Mesothelial cell of epicardium (in vitro differentiated cells): ENCODE results near the gene ITGAL. TPM values are rescaled to one million over a fixed set of nuclear protein-coding genes. Genes with fewer than 3 reads are reported as not detected.

ENCODE experiments used
- DNase-seq, 2 experiments: peaks; one replicate each; pipeline ENCODE4 v3.0.0; 2021; ENCODE audit warnings: low spot score in 2 of 2; ENCODE audit not compliant: unreplicated experiment in 2 of 2
- H3K27ac Mint-ChIP-seq: 2 replicates; pipeline ENCODE4 v1.8.0; 2021; ENCODE audit warnings: mixed read lengths
- H3K27me3 Mint-ChIP-seq: 2 replicates; pipeline ENCODE4 v1.8.0; 2021; ENCODE audit warnings: low read depth, mixed read lengths
- H3K36me3 Mint-ChIP-seq: 2 replicates; pipeline ENCODE4 v1.8.0; 2021; ENCODE audit warnings: mixed read lengths
- H3K4me1 Mint-ChIP-seq: 2 replicates; pipeline ENCODE4 v1.8.0; 2021; ENCODE audit warnings: mixed read lengths
- H3K4me3 Mint-ChIP-seq: 2 replicates; pipeline ENCODE4 v1.8.0; 2021; ENCODE audit warnings: mild to moderate bottlenecking, moderate library complexity, mixed read lengths
- H3K9me3 Mint-ChIP-seq: 2 replicates; pipeline ENCODE4 v1.8.0; 2021; ENCODE audit warnings: mixed read lengths
- total RNA-seq: library from RNA; stranded (reverse); gene quantifications from 3 replicates; pipeline ENCODE4 v1.2.1, GENCODE V29; 2021
- TF ChIP-seq, protein P1 (sequence below): fragments of 200-600 bp; sonication (generic); IDR thresholded peaks from one replicate; pipeline ENCODE4 v1.5.0; 2021; ENCODE audit warnings: antibody characterized with exemption; ENCODE audit not compliant: unreplicated experiment

Gene ITGAL
- total RNA-seq, 1 donor from 2014 or later = not detected

DNA sequence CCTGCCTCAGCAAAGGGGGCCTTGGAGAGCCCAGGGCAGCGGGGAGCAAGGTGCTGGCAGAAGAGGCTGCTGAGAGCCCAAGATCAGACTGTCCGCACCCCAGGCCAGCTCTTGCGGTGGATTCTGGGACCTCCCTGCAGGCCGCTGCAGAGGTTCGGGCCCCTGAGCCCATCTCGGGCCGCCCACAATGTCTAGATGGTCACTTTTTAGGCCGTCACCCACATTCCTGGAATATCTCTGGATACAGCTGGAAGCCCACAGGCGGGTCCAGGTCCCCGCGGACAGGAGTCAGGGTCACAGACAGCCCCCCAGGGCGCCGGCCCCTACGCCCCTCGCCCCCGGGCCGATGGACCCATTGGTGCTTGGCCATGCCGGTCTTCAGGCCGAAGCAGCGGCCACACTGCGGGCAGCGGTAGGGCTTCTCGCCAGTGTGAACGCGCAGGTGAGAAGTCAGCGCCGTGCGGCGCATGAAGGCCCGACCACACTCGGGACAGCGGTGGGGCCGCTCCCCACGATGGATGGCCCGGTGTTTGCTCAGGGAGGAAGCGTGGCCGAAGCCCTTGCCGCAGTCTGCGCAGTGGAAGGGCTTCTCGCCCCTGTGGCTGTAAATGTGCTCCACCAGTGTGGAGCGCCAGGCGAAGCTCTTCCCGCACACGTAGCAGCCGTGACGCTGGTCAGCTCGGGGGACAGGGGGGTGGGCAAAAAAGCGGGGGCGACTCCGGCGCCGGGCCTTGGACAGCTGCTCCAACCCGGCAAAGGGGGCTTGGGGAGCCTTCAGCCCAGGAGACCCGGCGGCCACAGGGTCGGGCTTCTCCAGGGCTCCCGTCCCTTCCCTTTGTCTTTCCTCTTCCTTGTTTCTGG lies 60.0 kb downstream of the ITGAL start:
- TF ChIP-seq, protein P1, sequence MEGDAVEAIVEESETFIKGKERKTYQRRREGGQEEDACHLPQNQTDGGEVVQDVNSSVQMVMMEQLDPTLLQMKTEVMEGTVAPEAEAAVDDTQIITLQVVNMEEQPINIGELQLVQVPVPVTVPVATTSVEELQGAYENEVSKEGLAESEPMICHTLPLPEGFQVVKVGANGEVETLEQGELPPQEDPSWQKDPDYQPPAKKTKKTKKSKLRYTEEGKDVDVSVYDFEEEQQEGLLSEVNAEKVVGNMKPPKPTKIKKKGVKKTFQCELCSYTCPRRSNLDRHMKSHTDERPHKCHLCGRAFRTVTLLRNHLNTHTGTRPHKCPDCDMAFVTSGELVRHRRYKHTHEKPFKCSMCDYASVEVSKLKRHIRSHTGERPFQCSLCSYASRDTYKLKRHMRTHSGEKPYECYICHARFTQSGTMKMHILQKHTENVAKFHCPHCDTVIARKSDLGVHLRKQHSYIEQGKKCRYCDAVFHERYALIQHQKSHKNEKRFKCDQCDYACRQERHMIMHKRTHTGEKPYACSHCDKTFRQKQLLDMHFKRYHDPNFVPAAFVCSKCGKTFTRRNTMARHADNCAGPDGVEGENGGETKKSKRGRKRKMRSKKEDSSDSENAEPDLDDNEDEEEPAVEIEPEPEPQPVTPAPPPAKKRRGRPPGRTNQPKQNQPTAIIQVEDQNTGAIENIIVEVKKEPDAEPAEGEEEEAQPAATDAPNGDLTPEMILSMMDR = no peak
- Mint-ChIP-seq H3K4me3 (peak overlapping the region; percentile 67), H3K36me3 (peaks cover 6% of the 10 kb centered on the region), H3K27ac (no peak overlapping the region), H3K27me3 (no peaks in the 10 kb centered on the region), H3K4me1 (peaks cover 45% of the 10 kb centered on the region), H3K9me3 (no peaks in the 10 kb centered on the region)
- no peak for DNase-seq

DNA sequence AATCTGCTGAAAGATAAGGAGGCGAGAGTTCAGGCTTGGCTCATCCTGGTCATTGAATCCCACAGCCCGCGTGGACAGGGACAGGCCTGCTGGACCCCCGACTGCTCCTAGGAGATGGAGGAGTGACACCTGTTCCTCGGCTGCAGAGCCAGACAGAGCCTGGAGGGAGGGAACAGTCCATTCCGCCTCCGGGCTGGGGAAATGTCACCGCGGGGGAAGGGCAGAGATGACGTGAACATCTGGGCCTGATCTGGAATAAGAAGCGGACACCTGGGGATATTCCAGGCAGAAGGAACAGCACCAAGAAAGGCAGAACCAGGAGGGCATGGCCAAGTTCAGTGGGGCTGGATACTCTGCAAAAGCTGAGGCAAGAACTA lies 60.6 kb downstream of the ITGAL start:
- TF ChIP-seq, protein P1 = no peak
- Mint-ChIP-seq H3K27ac (peak overlapping the region; percentile 86), H3K4me3 (peak overlapping the region; percentile 67), H3K36me3 (peaks cover 6% of the 10 kb centered on the region), H3K4me1 (peaks cover 42% of the 10 kb centered on the region), H3K9me3 (no peaks in the 10 kb centered on the region), H3K27me3 (no peaks in the 10 kb centered on the region)
- DNase-seq = no peak

- TF ChIP-seq, protein P1 = no peak
- no peaks in the 10 kb centered on the region for H3K27me3 Mint-ChIP-seq
- peak overlapping the region; percentile 93 for H3K4me3 Mint-ChIP-seq
- no peaks in the 10 kb centered on the region for H3K9me3 Mint-ChIP-seq
- peaks cover 6% of the 10 kb centered on the region for H3K36me3 Mint-ChIP-seq
- H3K27ac Mint-ChIP-seq = peak overlapping the region; percentile 84
- H3K4me1 Mint-ChIP-seq = peaks cover 35% of the 10 kb centered on the region
- DNase-seq = no peak
These were observed 61.3 kb downstream of the ITGAL start for GRCh38 chr16:30533748-30534367.

DNA sequence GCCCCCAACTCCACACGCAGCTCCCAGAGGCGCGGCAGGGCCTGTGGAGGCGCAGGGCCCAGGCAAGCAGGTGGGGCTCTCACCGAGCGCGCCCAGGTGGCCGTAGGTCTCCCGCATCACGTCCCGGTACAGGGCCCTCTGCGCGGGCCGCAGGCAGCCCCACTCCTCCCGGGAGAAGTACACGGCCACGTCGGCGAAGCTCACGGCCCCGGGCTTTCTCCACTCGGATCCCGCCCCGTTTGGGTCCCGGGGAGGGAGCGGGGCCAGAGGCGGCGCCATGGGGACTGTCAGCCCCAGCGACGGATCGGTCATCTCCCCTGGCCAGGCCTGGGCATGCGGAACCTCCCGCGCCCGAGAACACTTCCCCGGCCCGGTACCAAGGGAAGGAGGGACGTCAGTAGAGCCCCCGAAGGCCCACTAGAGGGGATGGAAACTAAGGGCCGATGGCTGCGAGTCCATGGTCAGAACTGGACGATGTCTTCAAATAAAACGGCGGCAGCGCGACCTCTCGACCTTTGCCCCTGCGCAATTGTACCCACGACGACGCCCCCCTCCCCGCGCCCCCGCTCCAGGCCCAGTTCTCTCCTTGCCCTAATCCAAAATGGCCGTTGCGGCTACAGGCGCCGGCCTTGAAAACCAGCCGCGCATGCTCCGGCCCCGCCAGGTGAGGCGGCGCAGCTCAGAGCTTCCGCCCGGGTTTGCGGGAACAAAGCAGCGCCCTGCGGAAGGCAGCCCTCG lies 62.0 kb downstream of the ITGAL start, which contains the start of gene ZNF747:
TSS of gene ZNF747 (minus strand) at position 491 of the 738 bp plus-strand sequence. CDS start at position 312, 179 bp downstream.
- H3K9me3 Mint-ChIP-seq = no peaks in the 10 kb centered on the region
- H3K4me1 Mint-ChIP-seq = peaks cover 34% of the 10 kb centered on the region
- TF ChIP-seq, protein P1 = no peak
- DNase-seq = peak; percentile 75 to 89
- H3K36me3 Mint-ChIP-seq = peaks cover 6% of the 10 kb centered on the region
- H3K27ac Mint-ChIP-seq = peak within 1 kb of the TSS; percentile 99
- H3K27me3 Mint-ChIP-seq = no peaks in the 10 kb centered on the region
- peak within 1 kb of the TSS; percentile 93 for H3K4me3 Mint-ChIP-seq

DNA sequence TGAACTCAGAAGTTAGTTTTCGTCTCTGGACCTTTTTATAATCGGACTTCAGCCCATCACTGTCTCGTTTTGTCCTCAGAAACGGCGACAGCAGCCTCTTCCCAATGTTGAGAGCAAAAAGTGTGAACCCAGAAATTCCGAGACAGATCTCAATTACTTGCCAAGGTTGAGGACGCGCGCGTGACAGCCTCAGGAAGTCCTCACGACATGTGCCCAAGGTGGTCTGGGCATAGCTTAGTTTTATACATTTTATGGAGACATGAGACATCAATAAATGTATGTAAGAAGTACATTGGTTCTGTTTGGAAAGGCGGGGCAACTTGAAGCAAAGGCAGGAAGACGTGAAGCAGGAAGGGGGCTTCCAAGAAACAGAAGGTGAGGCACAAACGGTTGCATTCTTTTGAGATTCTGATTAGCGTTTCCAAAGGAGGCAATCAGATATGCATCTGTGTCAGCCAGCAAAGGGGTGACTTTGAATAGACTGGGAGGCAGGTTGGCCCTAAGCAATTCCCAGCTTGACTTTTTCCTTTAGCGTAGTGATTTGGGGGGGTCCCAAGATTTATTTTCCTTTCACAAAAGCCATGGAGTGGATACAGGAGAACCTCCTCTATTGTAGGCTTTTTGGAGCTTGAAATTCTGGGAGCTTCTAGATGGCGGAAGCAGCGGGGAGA lies 62.7 kb downstream of the ITGAL start:
- Mint-ChIP-seq H3K36me3 (peaks cover 6% of the 10 kb centered on the region), H3K27ac (peak overlapping the region; percentile 99), H3K9me3 (no peaks in the 10 kb centered on the region), H3K4me1 (peaks cover 31% of the 10 kb centered on the region), H3K4me3 (peak overlapping the region; percentile 93), H3K27me3 (no peaks in the 10 kb centered on the region)
- TF ChIP-seq, protein P1 = no peak
- peak in 1 of 2 experiments; percentile 47 for DNase-seq
